ENCODE results near the gene MRPS27.

DNA sequence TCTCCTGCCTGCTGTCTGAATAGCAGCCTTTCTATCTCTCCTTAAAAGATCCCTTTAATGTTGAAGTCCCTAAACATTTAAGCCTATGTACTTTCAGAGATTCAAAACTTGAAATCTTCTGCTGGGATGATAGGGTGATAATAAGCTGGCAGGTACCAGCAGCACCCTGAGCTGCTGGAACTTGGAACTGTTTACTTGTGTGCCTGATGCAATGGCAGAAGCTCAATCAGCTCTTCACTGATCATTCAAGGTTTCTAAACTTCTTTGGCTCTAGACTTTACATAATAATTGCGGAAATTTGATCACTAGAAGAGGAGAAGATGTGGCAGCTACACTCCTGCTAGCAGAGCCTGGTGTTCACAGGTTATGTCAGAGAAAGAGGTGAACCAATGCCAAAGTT is 27.6 kb downstream of the MRPS27 start:
- TF ChIP-seq POLR2AphosphoS5 (IDR thresholded peaks at IDR 0.05; ENCODE audit: low read depth, low read length) (no peak), TAF1 (IDR thresholded peaks at IDR 0.05; ENCODE audit: borderline replicate concordance, insufficient read depth, low read length) (no peak)
- TF ChIP-seq, protein P1, sequence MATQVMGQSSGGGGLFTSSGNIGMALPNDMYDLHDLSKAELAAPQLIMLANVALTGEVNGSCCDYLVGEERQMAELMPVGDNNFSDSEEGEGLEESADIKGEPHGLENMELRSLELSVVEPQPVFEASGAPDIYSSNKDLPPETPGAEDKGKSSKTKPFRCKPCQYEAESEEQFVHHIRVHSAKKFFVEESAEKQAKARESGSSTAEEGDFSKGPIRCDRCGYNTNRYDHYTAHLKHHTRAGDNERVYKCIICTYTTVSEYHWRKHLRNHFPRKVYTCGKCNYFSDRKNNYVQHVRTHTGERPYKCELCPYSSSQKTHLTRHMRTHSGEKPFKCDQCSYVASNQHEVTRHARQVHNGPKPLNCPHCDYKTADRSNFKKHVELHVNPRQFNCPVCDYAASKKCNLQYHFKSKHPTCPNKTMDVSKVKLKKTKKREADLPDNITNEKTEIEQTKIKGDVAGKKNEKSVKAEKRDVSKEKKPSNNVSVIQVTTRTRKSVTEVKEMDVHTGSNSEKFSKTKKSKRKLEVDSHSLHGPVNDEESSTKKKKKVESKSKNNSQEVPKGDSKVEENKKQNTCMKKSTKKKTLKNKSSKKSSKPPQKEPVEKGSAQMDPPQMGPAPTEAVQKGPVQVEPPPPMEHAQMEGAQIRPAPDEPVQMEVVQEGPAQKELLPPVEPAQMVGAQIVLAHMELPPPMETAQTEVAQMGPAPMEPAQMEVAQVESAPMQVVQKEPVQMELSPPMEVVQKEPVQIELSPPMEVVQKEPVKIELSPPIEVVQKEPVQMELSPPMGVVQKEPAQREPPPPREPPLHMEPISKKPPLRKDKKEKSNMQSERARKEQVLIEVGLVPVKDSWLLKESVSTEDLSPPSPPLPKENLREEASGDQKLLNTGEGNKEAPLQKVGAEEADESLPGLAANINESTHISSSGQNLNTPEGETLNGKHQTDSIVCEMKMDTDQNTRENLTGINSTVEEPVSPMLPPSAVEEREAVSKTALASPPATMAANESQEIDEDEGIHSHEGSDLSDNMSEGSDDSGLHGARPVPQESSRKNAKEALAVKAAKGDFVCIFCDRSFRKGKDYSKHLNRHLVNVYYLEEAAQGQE (IDR thresholded peaks at IDR 0.05; ENCODE audit: insufficient read depth in 1 of 2, low read depth in 2 of 2, low read length in 2 of 2) = no peak
